ENCODE measurements around the gene MEDAG.

DNA sequence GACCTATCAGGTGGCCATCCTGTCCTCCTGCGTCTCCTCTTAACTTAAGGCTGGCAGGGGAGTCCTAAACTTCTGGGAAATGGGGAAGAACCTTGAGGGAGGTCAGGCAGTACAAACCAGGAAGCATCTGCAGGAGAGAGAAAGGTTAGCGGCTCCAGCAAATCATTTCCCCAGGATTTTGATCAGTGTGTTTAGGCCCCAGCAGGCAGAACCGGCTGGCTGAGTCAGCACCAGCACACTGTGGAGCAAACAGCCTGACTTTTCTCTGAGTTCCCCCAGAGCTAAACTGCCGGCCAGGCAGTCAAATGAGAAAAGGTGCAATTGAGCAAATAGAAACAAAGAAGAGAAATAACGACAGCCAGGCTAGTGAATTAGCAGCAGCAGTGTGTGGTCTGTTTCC, 46.7 kb upstream of the MEDAG start:
- no peak for TF ChIP-seq EZH2 (IDR thresholded peaks at IDR 0.05; ENCODE audit: borderline replicate concordance, insufficient read depth, low read depth, low read length, poor library complexity, severe bottlenecking)
- TF ChIP-seq, protein P1, sequence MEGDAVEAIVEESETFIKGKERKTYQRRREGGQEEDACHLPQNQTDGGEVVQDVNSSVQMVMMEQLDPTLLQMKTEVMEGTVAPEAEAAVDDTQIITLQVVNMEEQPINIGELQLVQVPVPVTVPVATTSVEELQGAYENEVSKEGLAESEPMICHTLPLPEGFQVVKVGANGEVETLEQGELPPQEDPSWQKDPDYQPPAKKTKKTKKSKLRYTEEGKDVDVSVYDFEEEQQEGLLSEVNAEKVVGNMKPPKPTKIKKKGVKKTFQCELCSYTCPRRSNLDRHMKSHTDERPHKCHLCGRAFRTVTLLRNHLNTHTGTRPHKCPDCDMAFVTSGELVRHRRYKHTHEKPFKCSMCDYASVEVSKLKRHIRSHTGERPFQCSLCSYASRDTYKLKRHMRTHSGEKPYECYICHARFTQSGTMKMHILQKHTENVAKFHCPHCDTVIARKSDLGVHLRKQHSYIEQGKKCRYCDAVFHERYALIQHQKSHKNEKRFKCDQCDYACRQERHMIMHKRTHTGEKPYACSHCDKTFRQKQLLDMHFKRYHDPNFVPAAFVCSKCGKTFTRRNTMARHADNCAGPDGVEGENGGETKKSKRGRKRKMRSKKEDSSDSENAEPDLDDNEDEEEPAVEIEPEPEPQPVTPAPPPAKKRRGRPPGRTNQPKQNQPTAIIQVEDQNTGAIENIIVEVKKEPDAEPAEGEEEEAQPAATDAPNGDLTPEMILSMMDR (IDR thresholded peaks at IDR 0.05): no peak
